OCI-LY3 (cell line): ENCODE measurements around the gene PTGER4.

Experiments
- CTCF ChIP-seq: fragments of 200-600, 300-600 bp; sonication (generic); IDR thresholded peaks from 2 replicates; pipeline ENCODE4 v1.5.1; 2014; ENCODE audit warnings: antibody characterized with exemption, low read length, low read depth
- EZH2phosphoT487 ChIP-seq: fragments of 200-600 bp; shearing (Covaris generic); IDR thresholded peaks from 2 replicates; pipeline ENCODE4 v1.6.1; 2018; ENCODE audit warnings: antibody characterized with exemption, mixed run types, low read depth

GRCh38 chr5:40685193-40685592 is 5.5 kb downstream of the PTGER4 start:
- no peak for TF ChIP-seq EZH2phosphoT487
- TF ChIP-seq CTCF, result no peak
